Spleen (tissue), 11 donors: Measurements from ENCODE around the gene PARD3B. TPM values are rescaled to one million over a fixed set of nuclear protein-coding genes. Genes with fewer than 3 reads are reported as not detected.

Experiments used
- DNase-seq: peaks from one replicate; pipeline ENCODE4 v3.0.0-alpha.2; 2020
- H3K27ac ChIP-seq, 8 donors: fragments of 200-600 bp; sonication (generic) in 7 of 8; 1 replicate in 4 of 8; 2 replicates in 4 of 8; pipeline versions ENCODE4 v1.5.0 to v1.8.0; 2016 to 2021; ENCODE audit warnings: inconsistent platforms in 4 of 8, mild to moderate bottlenecking in 4 of 8, moderate library complexity in 1 of 8
- H3K27me3 ChIP-seq, 7 donors: fragments of 200-600 bp; sonication (generic) in 6 of 7; replicated peaks in 1 of 7; 1 replicate in 4 of 7; 2 replicates in 3 of 7; pipeline versions ENCODE4 v1.5.0 to v1.8.0; 2016 to 2021; ENCODE audit warnings: inconsistent platforms in 3 of 7, mild to moderate bottlenecking in 1 of 7
- H3K36me3 ChIP-seq, 6 donors: fragments of 200-600 bp; sonication (generic) in 5 of 6; 1 replicate in 4 of 6; 2 replicates in 2 of 6; pipeline versions ENCODE4 v1.5.0 to v1.8.0; 2016 to 2021; ENCODE audit warnings: inconsistent platforms in 2 of 6
- H3K4me1 ChIP-seq, 6 donors: fragments of 200-600 bp; sonication (generic) in 5 of 6; 1 replicate in 3 of 6; 2 replicates in 3 of 6; pipeline versions ENCODE4 v1.5.0 to v1.8.0; 2016 to 2021; ENCODE audit warnings: inconsistent platforms in 3 of 6
- H3K4me3 ChIP-seq, 8 donors: fragments of 200-600 bp; sonication (generic) in 7 of 8; 1 replicate in 4 of 8; 2 replicates in 4 of 8; pipeline versions ENCODE4 v1.5.0 to v1.8.0; 2016 to 2021; ENCODE audit warnings: inconsistent platforms in 4 of 8, mild to moderate bottlenecking in 4 of 8, moderate library complexity in 2 of 8
- H3K9me3 ChIP-seq, 8 donors: fragments of 200-600 bp; sonication (generic) in 7 of 8; 1 replicate in 4 of 8; 2 replicates in 4 of 8; pipeline versions ENCODE4 v1.5.0 to v1.8.0; 2016 to 2021; ENCODE audit warnings: inconsistent platforms in 4 of 8
- POLR2A ChIP-seq, 3 donors: fragments of 450-650 bp; IDR thresholded peaks; one replicate each; pipeline ENCODE4 v1.5.1; 2017; ENCODE audit warnings: antibody characterized with exemption in 3 of 3, mild to moderate bottlenecking in 1 of 3
- POLR2AphosphoS5 ChIP-seq, 3 donors: sonication (generic); formaldehyde crosslinking; IDR thresholded peaks; one replicate each; pipeline ENCODE4 v1.5.1; 2017; ENCODE audit warnings: antibody characterized with exemption in 3 of 3
- WGBS, 5 donors: extraction: QIAGEN DNeasy Blood & Tissue Kit in 3 of 5; methylation state at CpG; one replicate each; pipeline versions ENCODE4 v1.1.5 to v1.1.7; 2013 to 2018; 5-methylcytosine and 5-hydroxymethylcytosine counted together
- intact Hi-C: fragments of 100-400 bp; cut with DNase I; formaldehyde crosslinking; loops from one replicate; pipeline ENCODE4 v1.15.0; 2023; ENCODE audit warnings: low total_unique reads
- polyA plus RNA-seq, 3 donors: library from polyadenylated mRNA; stranded (reverse); fragments of 200-250 nt; gene quantifications; one replicate each; pipeline ENCODE4 v1.2.1, GENCODE V29; 2013
- total RNA-seq, 7 donors: library from RNA; depleted of rRNA in 3 of 7; stranded (reverse); fragments of >200 nt in 3 of 7; fragmentation: NEBNext Ultra II Directional in 4 of 7; extraction: Animal tissue kit (Norgen Biotek cat#: 25700) in 4 of 7; gene quantifications; one replicate each; pipeline versions ENCODE4 v1.1.0 to v1.2.1, GENCODE V29; 2016 to 2021
- TF ChIP-seq, protein P1 (sequence below), 11 experiments: fragments of 200-600 bp in 7 of 11; fragments of 450-650 bp in 4 of 11; sonication (generic) in 4 of 11; IDR thresholded peaks in 8 of 11; conservative IDR thresholded peaks in 3 of 11; 1 replicate in 7 of 11; 2 replicates in 4 of 11; pipeline versions ENCODE4 v1.4.0 to v1.8.0; 2016 to 2021; ENCODE audit warnings: antibody characterized with exemption in 11 of 11, inconsistent platforms in 4 of 11, mild to moderate bottlenecking in 1 of 11
- donor health status: healthy with polysubstance abuse.
- donor health status: DM: no; HTN: no; CAD: no; lungs with moderate emphysema.
- donor health status: DM: no; HTN: no; CAD: no.
- donor health status: Bipolar disorder and iron deficiency.
- donor health status: healthy.
- donor health status: DM: no; HTN: no; CAD: no.
- donor health status: DM: yes; HTN: yes; CAD: no.

Gene PARD3B
- total and polyA plus RNA-seq, 10 donors: 0.85 to 27.8 (median 14.7) TPM

GRCh38 chr2:204749319-204749718, 204.0 kb downstream of the PARD3B start:
- no peaks in the 10 kb centered on the region for H3K36me3 ChIP-seq
- 84 to 97% (median 91%) methylated on average over 3 of the region's 3 CpGs for WGBS, 5 donors
- H3K27me3 ChIP-seq: no peaks in the 10 kb centered on the region
- no peak overlapping the region for H3K27ac ChIP-seq
- H3K4me3 ChIP-seq: no peak overlapping the region
- peaks cover 0 to 14% (median 5%) of the 10 kb centered on the region in 8 donors for H3K9me3 ChIP-seq
- no peak for DNase-seq
- H3K4me1 ChIP-seq: no peaks in the 10 kb centered on the region
- intact Hi-C loops: no loop called here
- TF ChIP-seq POLR2A (IDR thresholded peaks at IDR 0.05) (no peak), POLR2AphosphoS5 (IDR thresholded peaks at IDR 0.05) (no peak)
- TF ChIP-seq, protein P1, sequence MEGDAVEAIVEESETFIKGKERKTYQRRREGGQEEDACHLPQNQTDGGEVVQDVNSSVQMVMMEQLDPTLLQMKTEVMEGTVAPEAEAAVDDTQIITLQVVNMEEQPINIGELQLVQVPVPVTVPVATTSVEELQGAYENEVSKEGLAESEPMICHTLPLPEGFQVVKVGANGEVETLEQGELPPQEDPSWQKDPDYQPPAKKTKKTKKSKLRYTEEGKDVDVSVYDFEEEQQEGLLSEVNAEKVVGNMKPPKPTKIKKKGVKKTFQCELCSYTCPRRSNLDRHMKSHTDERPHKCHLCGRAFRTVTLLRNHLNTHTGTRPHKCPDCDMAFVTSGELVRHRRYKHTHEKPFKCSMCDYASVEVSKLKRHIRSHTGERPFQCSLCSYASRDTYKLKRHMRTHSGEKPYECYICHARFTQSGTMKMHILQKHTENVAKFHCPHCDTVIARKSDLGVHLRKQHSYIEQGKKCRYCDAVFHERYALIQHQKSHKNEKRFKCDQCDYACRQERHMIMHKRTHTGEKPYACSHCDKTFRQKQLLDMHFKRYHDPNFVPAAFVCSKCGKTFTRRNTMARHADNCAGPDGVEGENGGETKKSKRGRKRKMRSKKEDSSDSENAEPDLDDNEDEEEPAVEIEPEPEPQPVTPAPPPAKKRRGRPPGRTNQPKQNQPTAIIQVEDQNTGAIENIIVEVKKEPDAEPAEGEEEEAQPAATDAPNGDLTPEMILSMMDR (IDR thresholded peaks at IDR 0.05 in 8 of 11, conservative IDR thresholded peaks at IDR 0.05 in 3 of 11): no peak

DNA sequence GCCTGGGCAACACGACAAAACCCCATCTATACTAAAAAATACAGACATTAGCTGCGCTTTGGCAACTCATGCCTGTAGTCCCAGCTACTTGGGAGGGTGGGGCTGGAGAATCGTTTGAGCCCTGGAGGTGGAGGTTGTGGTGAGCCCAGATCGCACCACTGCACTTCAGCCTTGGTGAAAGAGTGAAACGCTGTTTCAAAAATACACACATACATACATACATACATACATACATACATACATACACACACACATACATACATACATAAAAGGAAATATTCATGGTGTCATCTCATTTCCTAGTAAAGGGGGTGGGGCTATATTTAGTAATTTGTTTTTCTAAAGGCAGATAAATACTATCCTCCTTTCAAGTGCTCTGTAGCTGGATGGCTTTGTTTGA, 205.1 kb downstream of the PARD3B start:
- 85 to 98% (median 95%) methylated on average over 5 of the region's 5 CpGs for WGBS, 5 donors
- intact Hi-C loops: no loop called here
- no peak overlapping the region for H3K4me3 ChIP-seq
- peaks cover 0 to 13% (median 5%) of the 10 kb centered on the region in 8 donors for H3K9me3 ChIP-seq
- no peak overlapping the region for H3K27ac ChIP-seq
- H3K4me1 ChIP-seq: no peaks in the 10 kb centered on the region
- H3K27me3 ChIP-seq: no peaks in the 10 kb centered on the region
- TF ChIP-seq POLR2AphosphoS5 (IDR thresholded peaks at IDR 0.05) (no peak), POLR2A (IDR thresholded peaks at IDR 0.05) (no peak)
- TF ChIP-seq, protein P1 (IDR thresholded peaks at IDR 0.05 in 8 of 11, conservative IDR thresholded peaks at IDR 0.05 in 3 of 11): no peak
- H3K36me3 ChIP-seq: no peaks in the 10 kb centered on the region
- no peak for DNase-seq

DNA sequence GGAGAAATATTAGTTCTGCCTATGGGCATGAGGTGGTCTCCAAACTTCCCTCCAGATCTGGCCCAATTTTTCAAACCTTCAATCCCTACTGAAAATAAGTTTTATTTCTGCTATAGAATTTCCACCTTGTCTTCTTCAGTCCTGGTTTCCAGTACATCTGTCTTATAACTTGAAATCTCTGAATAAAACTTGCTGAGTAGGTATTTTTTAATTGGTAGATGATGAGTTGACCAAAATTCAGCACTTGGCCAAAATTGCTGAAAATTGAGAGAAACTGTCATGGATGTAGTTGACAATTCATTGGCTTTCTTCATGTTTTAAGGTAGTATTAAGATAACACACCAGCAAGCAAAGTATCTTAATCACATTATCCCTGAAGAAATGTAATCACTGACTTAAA, 206.2 kb downstream of the PARD3B start:
- Histone ChIP-seq H3K4me3 (no peak overlapping the region), H3K36me3 (no peaks in the 10 kb centered on the region), H3K9me3 (peaks cover 0 to 9% (median 4%) of the 10 kb centered on the region in 8 donors), H3K27me3 (no peaks in the 10 kb centered on the region), H3K27ac (no peak overlapping the region), H3K4me1 (no peaks in the 10 kb centered on the region)
- intact Hi-C loops: no loop called here
- no peak for DNase-seq
- TF ChIP-seq POLR2AphosphoS5 (IDR thresholded peaks at IDR 0.05) (no peak), POLR2A (IDR thresholded peaks at IDR 0.05) (no peak)
- TF ChIP-seq, protein P1 (IDR thresholded peaks at IDR 0.05 in 8 of 11, conservative IDR thresholded peaks at IDR 0.05 in 3 of 11): no peak

- Histone ChIP-seq H3K27me3 (no peaks in the 10 kb centered on the region), H3K4me3 (no peak overlapping the region), H3K4me1 (no peaks in the 10 kb centered on the region), H3K36me3 (no peaks in the 10 kb centered on the region), H3K9me3 (no peaks in the 10 kb centered on the region), H3K27ac (no peak overlapping the region)
- intact Hi-C loops: no loop called here
- TF ChIP-seq POLR2A (IDR thresholded peaks at IDR 0.05): no peak
- TF ChIP-seq, protein P1 (IDR thresholded peaks at IDR 0.05 in 8 of 11, conservative IDR thresholded peaks at IDR 0.05 in 3 of 11): no peak
- no peak for TF ChIP-seq POLR2AphosphoS5 (IDR thresholded peaks at IDR 0.05)
- no peak for DNase-seq
- 53 to 79% (median 67%) methylated on average over 1 of the region's 1 CpG for WGBS, 5 donors
Observed at GRCh38 chr2:204753841-204754240, 208.6 kb downstream of the PARD3B start.
